H9 (cell line): Measurements from ENCODE around the gene LRRC70. TPM values are rescaled to one million over a fixed set of nuclear protein-coding genes. Genes with fewer than 3 reads are reported as not detected.

Experiments
- DNase-seq: peaks from one replicate; pipeline ENCODE4 v3.0.0-alpha.2; 2017
- H2AFZ ChIP-seq: one replicate; pipeline ENCODE4 v1.6.1; 2013; ENCODE audit warnings: mild to moderate bottlenecking, low read length, control low read depth, moderate library complexity
- H2AK5ac ChIP-seq: 2 replicates; pipeline ENCODE4 v1.6.1; 2013; ENCODE audit warnings: low read length, control low read depth, mixed read lengths; ENCODE audit not compliant: insufficient read length
- H2BK120ac ChIP-seq: one replicate; pipeline ENCODE4 v1.6.1; 2013; ENCODE audit warnings: low read depth, mild to moderate bottlenecking, low read length, control low read depth, inconsistent platforms; ENCODE audit not compliant: poor library complexity, severe bottlenecking
- H2BK12ac ChIP-seq: 2 replicates; pipeline ENCODE4 v1.6.1; 2013; ENCODE audit warnings: low read length, control low read depth, mixed read lengths, low read depth; ENCODE audit not compliant: insufficient read length
- H2BK15ac ChIP-seq: 2 replicates; pipeline ENCODE4 v1.6.1; 2013; ENCODE audit warnings: low read depth, low read length, control low read depth
- H2BK20ac ChIP-seq: one replicate; pipeline ENCODE4 v1.6.1; 2013; ENCODE audit warnings: low read depth, mild to moderate bottlenecking, low read length, control low read depth, inconsistent platforms; ENCODE audit not compliant: poor library complexity, severe bottlenecking
- H2BK5ac ChIP-seq: 2 replicates; pipeline ENCODE4 v1.6.1; 2013; ENCODE audit warnings: low read length, control low read depth, mixed read lengths; ENCODE audit not compliant: insufficient read length
- H3K14ac ChIP-seq: 2 replicates; pipeline ENCODE4 v1.6.1; 2013; ENCODE audit warnings: low read length, control low read depth; ENCODE audit not compliant: insufficient read depth
- H3K18ac ChIP-seq: 2 replicates; pipeline ENCODE4 v1.6.1; 2013; ENCODE audit warnings: low read depth, mild to moderate bottlenecking, mixed read lengths, low read length, control low read depth; ENCODE audit not compliant: insufficient read length
- H3K23ac ChIP-seq: 2 replicates; pipeline ENCODE4 v1.6.1; 2013; ENCODE audit warnings: low read length, control low read depth, mixed read lengths, low read depth; ENCODE audit not compliant: insufficient read length
- H3K23me2 ChIP-seq: 2 replicates; pipeline ENCODE4 v1.6.1; 2013; ENCODE audit warnings: low read depth, mild to moderate bottlenecking, mixed read lengths, low read length, control low read depth; ENCODE audit not compliant: insufficient read length, poor library complexity, severe bottlenecking
- H3K27ac ChIP-seq: 2 replicates; pipeline ENCODE4 v1.5.1; 2013; ENCODE audit warnings: low read length, control low read depth, mixed read lengths, low read depth; ENCODE audit not compliant: insufficient read length
- H3K27me3 ChIP-seq: 2 replicates; pipeline ENCODE4 v1.6.1; 2013; ENCODE audit warnings: low read length, control low read depth, inconsistent platforms; ENCODE audit not compliant: insufficient read depth
- H3K4ac ChIP-seq: 2 replicates; pipeline ENCODE4 v1.6.1; 2013; ENCODE audit warnings: low read depth, mild to moderate bottlenecking, control low read depth, inconsistent platforms, low read length, moderate library complexity
- H3K4me1 ChIP-seq: 2 replicates; pipeline ENCODE4 v1.6.1; 2013; ENCODE audit warnings: low read length, control low read depth, inconsistent platforms; ENCODE audit not compliant: insufficient read depth
- H3K4me2 ChIP-seq: 2 replicates; pipeline ENCODE4 v1.6.1; 2013; ENCODE audit warnings: low read length, control low read depth, mixed read lengths; ENCODE audit not compliant: insufficient read length, insufficient read depth
- H3K56ac ChIP-seq: 2 replicates; pipeline ENCODE4 v1.6.1; 2013; ENCODE audit warnings: low read depth, mild to moderate bottlenecking, mixed read lengths, low read length, control low read depth; ENCODE audit not compliant: insufficient read length
- H3K79me1 ChIP-seq: 2 replicates; pipeline ENCODE4 v1.6.1; 2013; ENCODE audit warnings: low read depth, mild to moderate bottlenecking, moderate library complexity, low read length, control low read depth, inconsistent platforms; ENCODE audit not compliant: insufficient read depth, poor library complexity, severe bottlenecking
- H3K79me2 ChIP-seq: 2 replicates; pipeline ENCODE4 v1.6.1; 2013; ENCODE audit warnings: low read length, control low read depth, inconsistent platforms; ENCODE audit not compliant: insufficient read depth
- H3K9ac ChIP-seq: 2 replicates; pipeline ENCODE4 v1.6.1; 2013; ENCODE audit warnings: low read length, control low read depth, mixed read lengths; ENCODE audit not compliant: insufficient read length; ENCODE audit errors: extremely low read depth
- H3K9me3 ChIP-seq: one replicate; pipeline ENCODE4 v1.6.1; 2013; ENCODE audit warnings: low read depth, low read length, inconsistent platforms; ENCODE audit not compliant: control insufficient read depth
- H3T11ph ChIP-seq: one replicate; pipeline ENCODE4 v1.6.1; 2013; ENCODE audit warnings: mild to moderate bottlenecking, low read length, control low read depth, inconsistent platforms
- H4K20me1 ChIP-seq: one replicate; pipeline ENCODE4 v1.6.1; 2013; ENCODE audit not compliant: control insufficient read depth, insufficient read length, insufficient read depth
- H4K5ac ChIP-seq: 2 replicates; pipeline ENCODE4 v1.6.1; 2013; ENCODE audit warnings: low read depth, mild to moderate bottlenecking, mixed read lengths, low read length, control low read depth; ENCODE audit not compliant: insufficient read length
- H4K8ac ChIP-seq: replicated peaks from 2 replicates; pipeline ENCODE4 v1.6.1; 2013; ENCODE audit warnings: low read length, control low read depth, mixed read lengths, low read depth; ENCODE audit not compliant: insufficient read length
- H4K91ac ChIP-seq: 2 replicates; pipeline ENCODE4 v1.6.1; 2013; ENCODE audit warnings: low read depth, mild to moderate bottlenecking, moderate library complexity, mixed read lengths, low read length, control low read depth; ENCODE audit not compliant: insufficient read length
- H3K27ac Mint-ChIP-seq, 3 experiments: 2 replicates in 2 of 3; 3 replicates in 1 of 3; pipeline ENCODE4 v1.8.0; 2020 to 2021; ENCODE audit warnings: mixed read lengths in 3 of 3, mild to moderate bottlenecking in 1 of 3, moderate library complexity in 1 of 3
- H3K27me3 Mint-ChIP-seq: 2 replicates; pipeline ENCODE4 v1.8.0; 2021; ENCODE audit warnings: low read depth, mild to moderate bottlenecking, moderate library complexity, mixed read lengths
- H3K36me3 Mint-ChIP-seq, 3 experiments: 2 replicates in 2 of 3; 3 replicates in 1 of 3; pipeline ENCODE4 v1.8.0; 2020 to 2021; ENCODE audit warnings: low read depth in 3 of 3, mixed read lengths in 3 of 3; ENCODE audit not compliant: insufficient read depth in 1 of 3
- H3K4me1 Mint-ChIP-seq, 2 experiments: 2 replicates each; pipeline ENCODE4 v1.8.0; 2020; ENCODE audit warnings: mixed read lengths in 2 of 2
- H3K4me3 Mint-ChIP-seq, 2 experiments: 2 replicates in 1 of 2; 3 replicates in 1 of 2; pipeline ENCODE4 v1.8.0; 2020 to 2021; ENCODE audit warnings: mild to moderate bottlenecking in 2 of 2, mixed read lengths in 2 of 2, moderate library complexity in 1 of 2
- H3K9me3 Mint-ChIP-seq, 2 experiments: 2 replicates in 1 of 2; 3 replicates in 1 of 2; pipeline ENCODE4 v1.8.0; 2020; ENCODE audit warnings: mild to moderate bottlenecking in 2 of 2, mixed read lengths in 2 of 2, moderate library complexity in 1 of 2
- CTCF ChIP-seq: fragments of 200-600 bp; sonication (generic); conservative IDR thresholded peaks from 3 replicates; pipeline ENCODE4 v1.8.0; 2021; ENCODE audit warnings: antibody characterized with exemption, mild to moderate bottlenecking
- WGBS: extraction: QIAGEN DNeasy Blood & Tissue Kit; methylation state at CpG from one replicate; pipeline ENCODE4 v1.1.7; 2013; ENCODE audit warnings: missing lambda C conversion rate, low lambda C conversion rate, mixed read lengths; ENCODE audit not compliant: insufficient read length; ENCODE audit errors: extremely low coverage; 5-methylcytosine and 5-hydroxymethylcytosine counted together
- total RNA-seq: library from RNA; stranded (reverse); gene quantifications from 2 replicates; pipeline ENCODE4 v1.2.1, GENCODE V29; 2021

The LRRC70 gene
- total RNA-seq, 1 experiment from 2014 or later: 1.1 TPM

DNA sequence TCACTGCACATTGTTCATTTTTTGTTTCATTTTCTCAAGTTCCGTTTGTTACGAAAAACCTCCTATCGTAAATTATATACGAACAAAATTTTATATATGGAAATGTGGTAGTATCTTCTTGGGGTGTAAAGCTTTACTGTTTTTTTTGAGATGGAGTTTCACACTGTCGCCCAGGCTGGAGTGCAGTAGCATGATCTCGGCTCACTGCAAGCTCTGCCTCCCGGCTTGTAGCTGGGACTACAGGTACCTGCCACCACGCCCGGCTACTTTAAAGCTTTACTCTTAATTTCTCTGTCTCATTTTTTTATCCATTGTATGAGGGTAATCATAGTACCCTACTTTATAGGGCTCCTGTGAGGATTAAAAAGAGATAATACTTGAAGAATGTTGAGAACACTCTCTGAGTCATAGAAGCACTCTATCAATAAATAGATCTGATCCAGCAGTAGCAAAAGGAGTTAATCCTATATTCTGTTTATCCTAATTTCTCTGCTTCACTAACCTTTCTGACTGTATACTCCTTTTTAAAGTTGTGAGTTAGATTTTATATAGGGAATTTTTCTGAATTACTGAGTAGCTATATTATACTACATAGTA is 5.6 kb upstream of the LRRC70 start:
- Histone ChIP-seq H3K27me3 (no peaks in the 10 kb centered on the region), H3K23me2 (no peaks in the 10 kb centered on the region), H3K23ac (no peak overlapping the region), H3K79me1 (no peaks in the 10 kb centered on the region), H3K56ac (no peak overlapping the region), H2BK20ac (no peak overlapping the region), H3K18ac (no peak overlapping the region), H4K20me1 (no peaks in the 10 kb centered on the region), H2BK12ac (no peak overlapping the region), H2BK15ac (no peak overlapping the region), H3K79me2 (no peaks in the 10 kb centered on the region), H3K4ac (no peak overlapping the region), H2AK5ac (no peak overlapping the region), H2BK5ac (no peak overlapping the region), H3K4me2 (no peak overlapping the region), H2AFZ (no peak overlapping the region), H4K8ac (no peak overlapping the region), H4K91ac (no peak overlapping the region), H3T11ph (no peak overlapping the region), H2BK120ac (no peak overlapping the region), H3K14ac (no peak overlapping the region), H4K5ac (no peak overlapping the region), H3K9ac (no peak overlapping the region), H3K9me3 (no peaks in the 10 kb centered on the region), H3K4me1 (no peaks in the 10 kb centered on the region; the same call in 1 of the 2 replicates), H3K27ac (no peak overlapping the region)
- H3K27ac Mint-ChIP-seq: no peak overlapping the region
- TF ChIP-seq CTCF: no peak
- no peak overlapping the region for H3K4me3 Mint-ChIP-seq
- H3K27me3 Mint-ChIP-seq: no peaks in the 10 kb centered on the region
- no peak for DNase-seq
- peaks cover 6 to 9% (median 6%) of the 10 kb centered on the region in 3 experiments; a peak in 6 of 7 replicates for H3K36me3 Mint-ChIP-seq
- H3K9me3 Mint-ChIP-seq: peaks cover 6% of the 10 kb centered on the region in 2 experiments
- WGBS: no CpG with 5 or more reads among the region's 9 CpGs
- H3K4me1 Mint-ChIP-seq: peaks cover 11% of the 10 kb centered on the region in 2 experiments
